RWPE1 (cell line): ENCODE data around the gene GLI2.
A peak's percentile ranks its signal among the peaks of the same experiment; 100 is the strongest.

Experiments
- CTCF ChIA-PET: fragments of 350-600 bp; sonication (Branson Sonifier 250); formaldehyde crosslinking; extraction: SDS; loops from one replicate; lab custom pipeline; 2021; lab: Yijun Ruan, JAX
- POLR2A ChIA-PET: fragments of 400-600 bp; formaldehyde crosslinking; extraction: SDS; loops from one replicate; lab custom pipeline; 2020; ENCODE audit warnings: antibody characterized with exemption; ENCODE audit not compliant: low non-redundant PET; lab: Yijun Ruan, JAX
- DNase-seq: peaks from one replicate; pipeline ENCODE4 v3.0.0; 2012; ENCODE audit warnings: low spot score
- H3K27ac ChIP-seq: fragments of 450-650 bp; 2 replicates; pipeline ENCODE4 v1.5.1; 2017
- TF ChIP-seq, protein P1 (sequence below): fragments of 450-650 bp; conservative IDR thresholded peaks from 2 replicates; pipeline ENCODE4 v1.5.1; 2017; ENCODE audit warnings: low read depth, mild to moderate bottlenecking

The GLI2 gene

DNA sequence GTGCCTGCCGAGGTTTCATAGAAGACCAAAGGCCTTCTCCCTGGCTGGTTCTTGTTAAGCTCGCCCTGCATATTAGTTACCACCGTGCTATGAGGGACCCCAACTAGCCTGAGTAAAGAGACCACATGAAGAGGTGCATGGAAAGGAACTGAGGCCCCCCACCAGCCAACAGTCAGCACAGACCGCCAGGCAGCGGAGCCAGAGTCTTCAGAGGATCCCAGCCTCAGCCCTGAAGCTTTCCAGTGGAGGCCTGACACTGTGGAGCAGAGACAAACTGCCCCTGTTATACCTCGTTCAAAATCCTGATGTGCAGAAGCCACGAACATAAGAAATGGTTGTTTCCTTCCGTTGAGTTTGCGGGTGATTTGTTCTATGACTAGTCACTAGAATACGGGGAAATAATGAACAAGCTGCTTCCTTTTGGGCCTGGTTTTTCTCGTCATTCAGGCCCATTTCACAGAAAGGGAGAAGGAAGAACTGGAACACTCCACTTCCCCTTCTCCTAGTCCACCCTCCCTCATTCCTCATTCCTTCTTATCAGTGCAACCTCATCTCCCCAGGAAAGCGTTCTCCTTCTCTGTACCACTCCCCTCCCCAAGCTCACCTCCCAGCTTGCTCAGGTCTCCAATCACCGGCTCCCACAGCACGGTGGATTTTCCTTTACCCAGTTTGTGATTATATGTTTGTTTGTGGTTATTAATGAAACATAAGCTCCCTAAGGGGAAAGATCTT is 3.0 kb upstream of the GLI2 start:
- no peak overlapping the region for H3K27ac ChIP-seq
- no peak for DNase-seq
- TF ChIP-seq, protein P1, sequence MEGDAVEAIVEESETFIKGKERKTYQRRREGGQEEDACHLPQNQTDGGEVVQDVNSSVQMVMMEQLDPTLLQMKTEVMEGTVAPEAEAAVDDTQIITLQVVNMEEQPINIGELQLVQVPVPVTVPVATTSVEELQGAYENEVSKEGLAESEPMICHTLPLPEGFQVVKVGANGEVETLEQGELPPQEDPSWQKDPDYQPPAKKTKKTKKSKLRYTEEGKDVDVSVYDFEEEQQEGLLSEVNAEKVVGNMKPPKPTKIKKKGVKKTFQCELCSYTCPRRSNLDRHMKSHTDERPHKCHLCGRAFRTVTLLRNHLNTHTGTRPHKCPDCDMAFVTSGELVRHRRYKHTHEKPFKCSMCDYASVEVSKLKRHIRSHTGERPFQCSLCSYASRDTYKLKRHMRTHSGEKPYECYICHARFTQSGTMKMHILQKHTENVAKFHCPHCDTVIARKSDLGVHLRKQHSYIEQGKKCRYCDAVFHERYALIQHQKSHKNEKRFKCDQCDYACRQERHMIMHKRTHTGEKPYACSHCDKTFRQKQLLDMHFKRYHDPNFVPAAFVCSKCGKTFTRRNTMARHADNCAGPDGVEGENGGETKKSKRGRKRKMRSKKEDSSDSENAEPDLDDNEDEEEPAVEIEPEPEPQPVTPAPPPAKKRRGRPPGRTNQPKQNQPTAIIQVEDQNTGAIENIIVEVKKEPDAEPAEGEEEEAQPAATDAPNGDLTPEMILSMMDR, result no peak
- ChIA-PET CTCF (interaction anchor here (0.6 kb wide), 1 partner anchor 476 kb away, joined by 3 read pairs; no protein-coding TSS in a partner anchor), POLR2A (no interaction called here)

DNA sequence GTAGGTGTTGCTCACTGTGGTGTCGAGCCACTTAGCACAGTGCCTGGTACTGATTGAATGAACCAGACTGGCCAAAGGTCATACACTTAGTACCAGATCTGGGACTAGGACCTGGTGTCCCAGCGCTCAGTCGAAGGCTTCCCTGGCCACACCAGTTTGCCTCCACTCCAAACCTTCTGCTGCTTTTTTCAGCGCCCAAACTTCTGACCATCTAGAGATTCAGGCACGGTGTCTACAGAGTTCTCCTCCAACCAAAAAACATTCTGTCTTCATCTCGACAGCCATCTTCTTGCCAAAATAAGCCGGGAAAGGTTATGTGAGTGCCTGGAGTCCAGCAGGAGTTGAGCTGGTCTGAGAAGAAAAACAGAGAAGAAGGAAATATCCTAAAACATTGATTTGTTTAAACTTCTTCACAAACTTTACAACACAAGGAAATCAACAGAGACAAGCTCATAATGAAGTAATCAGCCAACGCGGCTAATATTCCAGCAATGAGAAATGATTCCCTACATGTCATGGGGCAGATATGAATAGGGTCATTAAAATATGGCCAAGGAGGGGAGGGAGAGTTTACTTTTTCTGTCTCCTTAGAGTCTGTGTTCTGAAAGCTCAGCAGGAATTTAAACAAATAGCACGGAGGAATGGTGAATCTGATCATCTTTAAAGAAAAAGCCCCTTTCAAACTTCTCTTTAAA is 2.3 kb upstream of the GLI2 start:
- no peak overlapping the region for H3K27ac ChIP-seq
- ChIA-PET POLR2A (no interaction called here), CTCF (interaction anchor here (0.6 kb wide), 1 partner anchor 1527 kb away, joined by 3 read pairs; no protein-coding TSS in a partner anchor)
- TF ChIP-seq, protein P1, result no peak
- DNase-seq, result no peak

DNA sequence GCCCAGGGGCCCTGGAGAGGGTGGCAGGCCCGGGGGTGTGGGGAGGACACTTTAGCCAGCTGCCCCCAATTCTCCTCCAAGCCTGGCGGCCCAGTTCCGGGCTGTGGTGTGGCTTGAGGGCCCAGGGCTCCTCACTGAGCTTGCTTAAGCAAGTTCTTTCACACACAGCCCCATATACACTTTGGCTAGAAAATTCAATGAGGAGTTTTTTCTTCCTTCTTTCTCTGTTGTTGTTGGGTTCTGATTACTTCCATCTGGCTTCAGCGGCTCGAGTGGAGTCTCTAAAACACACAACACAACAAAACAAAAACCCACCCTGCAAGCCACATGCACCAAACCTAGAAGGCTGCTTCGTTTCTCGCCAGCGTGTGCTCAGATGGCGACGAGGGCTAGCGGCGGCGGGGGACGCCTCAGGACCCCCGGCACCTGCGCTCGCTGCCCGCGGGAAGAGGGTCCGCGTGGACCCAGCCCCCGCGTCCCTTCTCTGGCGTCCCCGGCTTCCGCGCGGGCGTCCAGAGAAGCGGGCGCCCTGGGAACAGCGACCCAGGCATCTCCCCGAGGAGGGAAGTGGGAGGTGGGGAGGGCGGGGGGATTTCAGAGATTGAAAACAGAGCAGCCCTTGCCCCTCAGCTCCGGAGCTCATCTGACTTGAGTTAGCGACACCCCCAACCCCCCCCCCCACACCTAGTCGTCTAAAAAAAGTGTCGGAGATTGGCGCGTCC is 577 bp upstream of the GLI2 start:
- TF ChIP-seq, protein P1, result no peak
- ChIA-PET CTCF (interaction anchor here (0.5 to 1.5 kb wide), 6 partner anchors 29 to 632 kb away, joined by 3 to 5 read pairs (median 3); no protein-coding TSS in a partner anchor), POLR2A (no interaction called here)
- DNase-seq, result no peak
- H3K27ac ChIP-seq, result peak overlapping the region; percentile 83

DNA sequence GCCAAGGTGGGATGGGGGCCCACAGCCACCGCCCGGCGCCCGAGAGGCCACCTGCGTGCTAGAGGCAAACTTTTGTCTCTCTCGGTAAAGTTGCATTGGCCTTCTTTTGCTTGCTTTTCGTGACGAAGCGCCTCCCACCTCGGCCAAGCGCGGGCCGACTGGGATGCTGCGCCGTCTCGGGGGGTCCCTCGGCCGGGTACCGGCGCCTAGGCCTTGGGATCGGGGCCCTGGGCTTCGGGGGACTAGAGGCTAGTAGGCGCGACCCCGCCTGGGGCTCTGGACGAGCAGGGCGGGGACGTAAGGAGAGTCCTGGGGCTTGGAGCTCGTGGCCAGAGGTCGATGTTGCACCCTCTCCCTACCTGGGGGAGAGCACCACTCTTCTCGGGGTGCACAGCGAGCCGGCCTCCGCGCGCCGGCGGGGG is 545 bp downstream of the GLI2 start:
- CTCF ChIA-PET, result interaction anchor here (0.6 to 1.5 kb wide), 15 partner anchors 11 to 457 kb away, joined by 3 to 8 read pairs (median 4); no protein-coding TSS in a partner anchor
- peak; percentile 34 for DNase-seq
- H3K27ac ChIP-seq, result peak overlapping the region; percentile 83
- POLR2A ChIA-PET, result no interaction called here
- TF ChIP-seq, protein P1, result no peak

DNA sequence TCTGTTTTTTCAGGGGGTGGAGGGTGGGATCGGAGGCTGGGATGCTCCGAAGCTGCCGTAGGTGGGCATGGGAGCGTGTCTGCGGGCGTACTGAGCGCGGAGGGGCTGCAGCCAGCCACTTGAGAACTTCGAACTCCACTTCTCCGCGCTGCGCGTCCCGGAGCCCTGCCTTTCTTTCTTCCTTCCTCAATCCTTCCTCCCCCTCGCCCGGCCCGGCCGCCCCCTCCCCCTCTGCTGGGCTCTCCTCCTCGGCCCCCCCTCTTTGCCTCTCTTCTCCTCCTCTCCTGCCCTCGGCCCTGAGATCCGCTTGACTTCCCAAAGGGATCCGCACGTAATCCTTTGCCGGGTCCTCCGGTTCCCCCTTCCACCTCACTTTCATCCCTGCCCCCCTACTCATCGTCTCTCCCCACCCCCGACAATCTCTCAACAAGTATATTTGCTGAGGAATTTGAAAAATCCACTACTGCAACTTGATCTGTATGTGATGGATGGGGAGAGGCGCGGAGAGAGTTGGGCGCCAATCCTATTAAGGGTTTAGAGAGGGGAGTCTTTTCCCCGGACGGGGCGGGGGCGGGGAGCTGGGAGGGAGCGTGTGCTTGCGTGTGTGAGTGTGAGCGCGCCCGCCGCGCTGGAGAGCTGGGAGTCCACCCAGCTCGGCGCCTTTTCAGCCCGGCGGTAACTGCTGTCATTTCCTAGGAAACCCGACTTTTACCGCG is 1.1 kb downstream of the GLI2 start:
- CTCF ChIA-PET, result interaction anchor here (0.7 to 1.5 kb wide), 5 partner anchors 43 to 335 kb away, joined by 3 to 5 read pairs (median 4); no protein-coding TSS in a partner anchor
- peak overlapping the region; percentile 83 for H3K27ac ChIP-seq
- DNase-seq, result peak; percentile 31
- POLR2A ChIA-PET, result no interaction called here
- TF ChIP-seq, protein P1, result no peak
